ENCODE results near the gene UCK2.

GRCh38 chr1:165799387-165799786, 28.0 kb upstream of the UCK2 start:
- no peak for TF ChIP-seq CTCF (IDR thresholded peaks at IDR 0.05 in 2 of 3, conservative IDR thresholded peaks at IDR 0.05 in 1 of 3; ENCODE audit: control insufficient read depth in 2 of 3, extremely low read depth in 1 of 3, insufficient read depth in 1 of 3, low read depth in 3 of 3, low read length in 3 of 3)
- no peak for TF ChIP-seq ATF2 (IDR thresholded peaks at IDR 0.05; ENCODE audit: low read length)
- no peak for TF ChIP-seq MXI1 (IDR thresholded peaks at IDR 0.05; ENCODE audit: low read depth, low read length)
